ENCODE measurements around the gene MAP3K7.

DNA sequence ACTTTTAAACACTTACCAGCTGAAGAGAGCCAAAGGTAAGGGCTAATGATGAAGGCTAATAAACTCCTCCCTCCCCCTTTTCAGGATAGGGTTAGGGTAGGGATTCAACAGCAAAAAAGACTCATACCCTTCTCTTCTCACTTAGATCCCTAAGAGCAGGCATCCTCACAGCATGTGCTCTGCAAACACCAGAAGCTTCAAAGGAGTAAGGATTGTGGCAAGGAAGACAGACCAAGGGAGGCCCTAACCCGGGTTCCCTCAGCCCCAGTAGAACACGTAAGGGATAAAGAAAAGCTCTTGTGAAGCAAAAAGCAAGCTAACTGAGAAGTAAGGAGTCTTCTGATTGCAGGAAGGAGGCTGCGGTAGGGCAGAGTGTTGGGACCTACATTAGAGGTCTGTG is 11.6 kb downstream of the MAP3K7 start:
- TF ChIP-seq ELF4 (IDR thresholded peaks at IDR 0.05): no peak
- TF ChIP-seq FOXK2 (IDR thresholded peaks at IDR 0.05): no peak
- no peak for TF ChIP-seq ZNF384 (IDR thresholded peaks at IDR 0.05)
- TF ChIP-seq SP1 (IDR thresholded peaks at IDR 0.05): no peak

Data from HEK293T (cell line).